GM18505 (cell line): ENCODE data around the gene ABI3BP.
"Not testable (repeated sequence)": the region's sequence is repeated elsewhere in the genome, so short reads cannot be mapped to it uniquely, and the experiment has no call there.

ENCODE experiments used
- ATAC-seq: cut with Tn5 transposase; IDR thresholded peaks from one replicate; pipeline ENCODE4 v1.9.1; 2021; ENCODE audit not compliant: unreplicated experiment
- POLR2A ChIP-seq: IDR thresholded peaks from 4 replicates; pipeline ENCODE4 v1.6.1; 2011; ENCODE audit warnings: borderline replicate concordance; ENCODE audit not compliant: insufficient read depth, insufficient read length; ENCODE audit errors: extremely low read depth

The ABI3BP gene, protein sequence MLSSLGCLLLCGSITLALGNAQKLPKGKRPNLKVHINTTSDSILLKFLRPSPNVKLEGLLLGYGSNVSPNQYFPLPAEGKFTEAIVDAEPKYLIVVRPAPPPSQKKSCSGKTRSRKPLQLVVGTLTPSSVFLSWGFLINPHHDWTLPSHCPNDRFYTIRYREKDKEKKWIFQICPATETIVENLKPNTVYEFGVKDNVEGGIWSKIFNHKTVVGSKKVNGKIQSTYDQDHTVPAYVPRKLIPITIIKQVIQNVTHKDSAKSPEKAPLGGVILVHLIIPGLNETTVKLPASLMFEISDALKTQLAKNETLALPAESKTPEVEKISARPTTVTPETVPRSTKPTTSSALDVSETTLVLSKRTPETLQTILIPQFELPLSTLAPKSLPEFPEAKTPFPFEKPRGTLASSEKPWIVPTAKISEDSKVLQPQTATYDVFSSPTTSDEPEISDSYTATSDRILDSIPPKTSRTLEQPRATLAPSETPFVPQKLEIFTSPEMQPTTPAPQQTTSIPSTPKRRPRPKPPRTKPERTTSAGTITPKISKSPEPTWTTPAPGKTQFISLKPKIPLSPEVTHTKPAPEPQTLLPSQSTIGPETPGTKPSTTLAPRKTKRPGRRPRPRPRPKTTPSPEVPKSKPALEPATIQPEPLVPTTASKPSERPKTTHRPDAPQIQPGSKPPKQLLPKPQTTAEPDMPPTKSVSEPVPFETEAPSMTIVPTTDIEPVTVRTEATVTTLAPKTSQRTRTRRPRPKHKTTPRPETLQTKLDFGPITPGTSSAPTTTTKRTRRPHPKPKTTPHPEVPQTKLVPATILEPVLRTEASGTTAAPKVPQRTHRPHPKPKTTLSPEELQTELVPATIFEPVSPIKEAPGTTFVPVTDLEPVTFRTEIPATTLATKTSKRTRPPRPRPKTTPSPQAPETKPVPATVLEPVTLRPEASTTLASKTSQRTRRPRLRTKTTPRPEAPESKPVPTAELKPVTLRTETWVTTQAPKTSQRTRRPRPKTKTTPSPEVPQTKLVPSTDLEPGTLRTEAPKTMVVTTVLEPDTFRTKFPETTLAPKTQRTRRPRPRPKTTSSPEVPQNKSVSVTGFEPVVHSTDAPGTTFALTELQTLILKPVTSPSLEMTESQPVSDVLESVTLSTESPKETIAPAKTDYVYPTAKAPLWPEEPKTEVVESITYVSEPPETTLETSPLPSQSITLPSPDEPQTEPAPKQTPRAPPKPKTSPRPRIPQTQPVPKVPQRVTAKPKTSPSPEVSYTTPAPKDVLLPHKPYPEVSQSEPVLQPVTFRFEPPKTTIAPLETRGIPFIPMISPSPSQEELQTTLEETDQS (N-terminal part only)

DNA sequence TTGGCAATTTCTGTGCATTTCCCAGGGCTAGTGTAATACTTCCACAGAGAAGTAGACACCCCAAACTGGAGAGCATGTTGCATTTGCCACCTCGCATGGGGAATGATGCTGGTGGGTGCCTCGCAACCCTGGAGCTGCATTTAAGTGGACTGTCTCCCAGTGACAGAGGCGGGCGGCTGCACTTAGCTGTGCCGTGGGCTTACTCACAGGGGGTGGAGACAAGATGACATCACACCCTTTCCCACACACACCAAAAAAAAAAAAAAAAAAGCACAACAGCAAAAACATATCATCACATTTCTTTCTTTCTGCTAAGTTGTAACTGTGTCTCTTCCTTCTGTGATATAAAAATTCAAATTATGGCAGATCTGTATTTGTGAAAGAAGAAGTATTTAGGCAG lies at the start of gene ABI3BP:
TSS of gene ABI3BP (minus strand) at position 113 of the 400 bp plus-strand sequence. CDS start at position 76, 37 bp downstream.
- no peak for ATAC-seq
- TF ChIP-seq POLR2A, result no peak

DNA sequence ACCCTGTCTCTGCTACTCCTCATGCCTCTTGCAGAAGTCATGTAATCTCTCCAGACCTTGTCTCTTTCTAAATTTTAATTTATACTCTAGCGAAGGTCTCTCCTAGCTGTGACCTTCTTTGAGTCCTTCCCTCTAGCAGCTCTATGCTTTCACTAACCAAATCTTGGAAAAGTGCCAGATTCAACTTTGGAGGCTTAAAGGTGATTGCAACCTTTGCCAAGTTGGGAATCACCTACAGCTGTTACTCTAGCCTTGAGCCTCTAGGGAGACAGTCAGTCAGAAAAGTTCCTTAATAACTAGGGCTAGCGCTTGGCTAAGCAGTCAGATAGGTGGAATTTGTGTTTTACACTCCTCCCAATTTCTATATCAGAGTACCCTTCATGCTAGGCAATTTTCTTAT lies 46.1 kb upstream of the ABI3BP start:
- TF ChIP-seq POLR2A, result no peak
- no peak for ATAC-seq

DNA sequence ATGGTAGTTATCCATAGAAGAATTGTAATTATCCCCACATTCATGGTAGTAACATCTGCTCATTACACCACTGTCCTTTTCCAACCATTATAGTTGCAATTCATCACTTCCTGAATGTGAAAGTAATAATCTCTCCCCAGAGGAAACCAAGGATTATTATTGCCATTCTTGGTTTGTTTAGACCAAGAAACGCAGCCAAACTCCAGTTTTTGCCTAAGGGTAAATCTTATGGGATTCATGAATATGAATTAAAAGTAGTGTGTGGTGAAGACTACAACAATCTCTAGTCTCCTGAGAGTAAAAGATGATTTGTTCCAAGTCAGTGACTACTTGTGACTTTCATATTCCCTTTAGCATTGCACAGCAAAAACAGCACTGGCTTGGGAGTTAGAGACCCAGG lies 45.7 kb upstream of the ABI3BP start:
- no peak for TF ChIP-seq POLR2A
- no peak for ATAC-seq

DNA sequence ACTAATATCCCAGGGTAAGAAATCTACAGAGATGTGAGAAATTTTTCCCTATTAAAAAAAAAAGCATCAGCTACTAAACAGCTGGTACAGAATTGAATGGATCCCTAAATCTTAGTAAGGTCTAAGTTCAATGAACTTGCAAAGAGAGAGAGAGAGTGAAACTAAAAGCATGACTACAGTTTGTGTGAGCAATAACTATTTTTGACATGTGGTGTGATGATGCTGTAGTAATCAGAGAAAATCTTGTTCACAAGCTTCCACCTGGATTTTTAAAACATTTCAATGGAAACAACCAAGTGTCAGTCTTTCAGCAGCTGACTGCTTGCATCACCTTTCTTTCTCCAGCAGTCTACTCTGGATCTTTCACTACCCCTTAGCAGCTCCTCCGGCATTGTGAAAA lies 45.2 kb upstream of the ABI3BP start:
- ATAC-seq, result no peak
- TF ChIP-seq POLR2A, result no peak

DNA sequence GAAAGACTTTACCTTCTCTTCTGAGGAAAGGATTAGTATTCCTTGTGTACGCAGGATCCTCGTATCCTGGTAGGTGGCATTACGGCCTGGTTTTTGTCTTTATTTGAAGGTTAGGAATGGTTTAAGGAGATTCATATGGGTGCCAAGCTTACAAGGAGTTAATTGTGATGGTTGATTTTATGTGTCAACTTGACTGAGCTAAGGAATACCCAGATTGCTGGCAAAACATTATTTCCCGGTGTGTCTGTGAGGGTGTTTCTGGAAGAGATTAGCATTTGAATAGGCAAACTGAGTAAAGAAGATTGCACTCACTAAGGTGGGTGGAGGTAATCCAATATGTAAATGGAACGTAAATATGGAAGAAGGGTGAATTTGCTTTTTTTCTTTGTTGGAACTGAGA lies 44.4 kb upstream of the ABI3BP start:
- TF ChIP-seq POLR2A, result no peak
- no peak for ATAC-seq

DNA sequence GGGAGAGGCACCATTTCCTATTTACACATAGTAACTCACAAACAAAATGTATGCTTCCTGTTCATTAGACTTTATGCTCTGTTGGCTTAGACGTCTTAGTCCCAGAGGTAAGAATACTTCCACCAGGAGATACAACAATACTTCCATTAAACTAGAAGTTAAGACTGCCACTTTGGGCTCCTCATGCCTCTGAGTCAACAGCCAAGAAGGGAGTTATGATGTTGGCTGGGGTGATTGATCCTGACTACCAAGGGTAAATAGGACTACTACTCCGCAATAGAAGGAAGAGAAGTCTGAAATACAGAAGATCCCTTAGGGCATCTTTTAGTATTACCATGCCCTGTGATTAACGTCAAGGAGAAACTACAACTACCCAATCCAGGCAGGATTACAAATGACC lies 43.5 kb upstream of the ABI3BP start:
- no peak for ATAC-seq
- TF ChIP-seq POLR2A, result no peak

DNA sequence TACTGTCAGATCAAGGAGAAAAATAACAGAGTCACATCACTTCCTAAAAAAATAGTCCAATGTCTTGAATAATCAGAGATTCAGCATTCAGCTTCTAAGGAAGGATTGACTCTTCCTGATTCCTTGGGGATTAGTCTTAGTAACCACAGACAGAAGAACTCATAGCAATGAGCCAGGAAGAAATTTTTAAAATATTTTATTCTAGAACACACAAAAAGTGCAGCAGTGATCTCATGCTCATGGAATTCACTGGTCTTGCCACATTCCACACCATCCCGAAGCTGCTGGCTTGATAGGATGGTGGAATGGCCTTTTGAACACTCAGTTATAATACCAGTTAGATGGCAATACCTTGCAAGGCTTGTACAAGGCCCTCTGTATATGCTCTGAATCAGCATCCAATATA lies 43.0 kb upstream of the ABI3BP start:
- no peak for ATAC-seq
- TF ChIP-seq POLR2A, result no peak

DNA sequence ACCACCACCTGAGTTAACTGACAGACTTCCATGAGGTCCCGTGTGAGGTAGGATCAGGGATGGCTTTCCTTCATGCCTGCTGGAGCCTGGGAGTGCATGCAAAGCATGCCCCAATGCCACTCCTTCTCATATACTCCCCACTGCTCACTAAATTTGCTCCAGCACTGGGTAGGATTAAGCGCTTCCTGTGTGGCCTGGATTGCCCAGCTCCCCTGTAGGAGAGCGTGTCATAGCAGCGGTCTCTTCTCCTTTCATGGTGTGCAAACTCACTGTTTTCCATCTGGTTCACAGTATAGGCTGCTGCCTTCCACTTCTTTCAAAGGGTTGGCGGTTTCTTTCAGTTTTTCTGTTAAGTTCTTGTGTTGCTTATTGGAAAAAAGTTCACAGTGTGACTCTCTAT lies 34.1 kb upstream of the ABI3BP start:
- ATAC-seq, result no peak
- no peak for TF ChIP-seq POLR2A

DNA sequence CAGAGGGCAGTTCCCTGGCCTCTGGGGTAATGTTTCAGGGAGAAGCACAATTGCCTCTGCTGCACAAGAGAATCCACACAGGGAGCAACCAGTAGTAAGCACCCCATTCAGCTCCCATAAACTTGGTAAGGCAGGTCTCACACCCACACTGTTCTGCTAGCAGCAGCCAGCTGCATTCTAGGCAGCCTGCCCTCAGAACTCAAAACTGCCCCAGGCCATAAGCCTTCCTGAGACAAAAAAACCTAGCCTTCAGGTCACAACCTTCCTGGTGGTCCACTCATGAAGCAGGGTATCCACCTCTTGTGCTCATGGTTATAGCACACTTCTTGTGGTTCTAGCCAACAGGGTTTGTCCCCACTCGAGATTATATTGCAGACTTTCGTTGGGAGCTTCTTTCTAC lies 33.7 kb upstream of the ABI3BP start:
- TF ChIP-seq POLR2A, result no peak
- no peak for ATAC-seq

DNA sequence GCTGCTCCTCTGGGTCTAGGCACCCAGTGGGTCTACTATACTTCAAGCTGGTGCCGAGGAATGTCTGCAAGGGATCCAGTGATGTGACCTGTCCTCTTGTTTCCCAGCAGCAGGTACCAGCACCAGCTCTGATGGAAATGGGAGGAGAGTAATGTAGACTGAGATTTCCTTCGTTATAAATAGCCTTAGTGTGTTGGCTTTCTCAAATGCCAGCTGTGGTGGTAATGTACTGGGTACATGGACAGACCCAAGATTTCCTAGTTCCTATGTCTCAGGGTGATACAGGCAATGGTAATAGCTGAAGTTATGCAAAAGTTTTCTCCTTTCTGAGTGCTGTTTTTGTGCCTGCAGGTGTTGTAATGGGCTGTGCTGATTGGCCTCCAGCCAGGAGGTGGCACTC lies 33.0 kb upstream of the ABI3BP start:
- TF ChIP-seq POLR2A, result no peak
- ATAC-seq, result no peak

DNA sequence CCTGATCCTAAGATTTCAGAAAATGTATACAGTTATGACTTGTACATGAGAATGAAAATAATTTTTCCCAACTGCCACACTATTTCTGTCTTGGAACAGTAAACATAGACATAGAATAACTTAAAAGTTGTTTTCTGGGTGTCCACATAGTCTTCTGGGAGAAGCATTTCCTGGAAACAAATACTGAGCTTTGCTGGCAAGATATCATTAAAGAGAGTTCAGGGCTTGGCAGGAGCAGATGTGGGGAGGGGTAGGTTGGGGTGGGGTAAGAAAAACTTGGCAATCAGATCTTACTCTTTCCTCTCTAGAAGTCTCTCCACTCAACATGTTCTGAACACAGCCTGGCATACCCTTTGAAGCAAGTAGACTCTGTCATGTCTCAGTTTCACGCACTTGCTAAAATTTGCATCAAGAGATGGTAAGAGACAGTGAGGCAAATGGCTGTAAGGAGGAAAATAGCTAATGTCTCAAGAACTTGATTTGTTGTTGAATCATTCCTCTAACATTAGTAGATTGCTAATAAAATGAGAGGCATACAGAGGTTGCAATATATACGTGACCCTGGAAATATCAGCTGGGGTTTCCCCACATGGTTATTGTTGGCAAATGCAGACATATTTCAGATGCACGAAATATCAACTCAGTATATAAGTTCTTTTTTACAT lies 27.3 kb upstream of the ABI3BP start:
- no peak for TF ChIP-seq POLR2A
- no peak for ATAC-seq

DNA sequence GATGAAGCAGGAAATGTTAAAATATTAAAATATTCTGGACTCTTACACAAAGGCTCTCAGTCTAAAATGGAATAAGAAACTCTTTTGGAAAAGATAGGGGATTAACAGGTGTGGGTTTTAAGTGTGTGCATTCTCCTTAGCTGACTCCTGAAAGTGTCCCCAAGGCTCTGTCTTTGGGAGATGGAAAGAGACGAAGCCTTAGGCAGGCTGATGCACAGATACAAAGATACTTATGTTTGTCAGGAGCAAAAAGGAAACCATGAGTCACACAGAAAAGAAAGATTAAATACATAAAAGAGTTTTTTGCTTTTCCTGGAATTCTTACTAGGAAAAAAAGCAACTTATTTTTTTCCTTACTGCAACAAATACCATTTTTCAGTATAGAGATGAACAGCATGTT lies 23.8 kb upstream of the ABI3BP start:
- TF ChIP-seq POLR2A, result no peak

DNA sequence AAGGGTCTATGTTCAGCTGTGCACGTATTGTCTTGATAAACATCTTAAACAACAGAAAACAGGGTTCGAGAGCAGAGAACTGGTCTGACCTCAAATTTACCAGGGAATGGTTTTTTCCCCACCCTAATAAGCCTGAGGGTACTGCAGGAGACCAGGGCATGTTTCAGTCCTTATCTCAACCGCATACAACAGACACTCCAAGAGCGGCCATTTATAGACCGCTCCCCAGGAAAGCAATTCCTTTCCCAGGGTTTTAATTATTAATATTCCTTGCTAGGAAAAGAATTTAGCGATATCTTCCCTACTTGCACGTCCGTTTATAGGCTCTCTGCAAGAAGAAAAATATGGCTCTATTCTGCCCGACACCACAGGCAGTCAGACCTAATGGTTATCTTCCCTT lies 19.1 kb upstream of the ABI3BP start:
- not testable (repeated sequence) for ATAC-seq

More for the DNA sequence above, 23.8 kb upstream of the ABI3BP start:
- ATAC-seq, result no peak
